ENCODE data around the gene PROZ.
A peak's percentile ranks its signal among the peaks of the same experiment; 100 is the strongest.

PROZ gene

GRCh38 chr13:113203507-113204377, 45.3 kb downstream of the PROZ start:
- DNase-seq (ENCODE audit: low read depth) = no peak
- TF ChIP-seq, protein P1, sequence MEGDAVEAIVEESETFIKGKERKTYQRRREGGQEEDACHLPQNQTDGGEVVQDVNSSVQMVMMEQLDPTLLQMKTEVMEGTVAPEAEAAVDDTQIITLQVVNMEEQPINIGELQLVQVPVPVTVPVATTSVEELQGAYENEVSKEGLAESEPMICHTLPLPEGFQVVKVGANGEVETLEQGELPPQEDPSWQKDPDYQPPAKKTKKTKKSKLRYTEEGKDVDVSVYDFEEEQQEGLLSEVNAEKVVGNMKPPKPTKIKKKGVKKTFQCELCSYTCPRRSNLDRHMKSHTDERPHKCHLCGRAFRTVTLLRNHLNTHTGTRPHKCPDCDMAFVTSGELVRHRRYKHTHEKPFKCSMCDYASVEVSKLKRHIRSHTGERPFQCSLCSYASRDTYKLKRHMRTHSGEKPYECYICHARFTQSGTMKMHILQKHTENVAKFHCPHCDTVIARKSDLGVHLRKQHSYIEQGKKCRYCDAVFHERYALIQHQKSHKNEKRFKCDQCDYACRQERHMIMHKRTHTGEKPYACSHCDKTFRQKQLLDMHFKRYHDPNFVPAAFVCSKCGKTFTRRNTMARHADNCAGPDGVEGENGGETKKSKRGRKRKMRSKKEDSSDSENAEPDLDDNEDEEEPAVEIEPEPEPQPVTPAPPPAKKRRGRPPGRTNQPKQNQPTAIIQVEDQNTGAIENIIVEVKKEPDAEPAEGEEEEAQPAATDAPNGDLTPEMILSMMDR (conservative IDR thresholded peaks at IDR 0.05; ENCODE audit: low read depth, low read length) = no peak
- H3K4me3 ChIP-seq (ENCODE audit: low read depth, low read length) = no peak overlapping the region

- DNase-seq (ENCODE audit: low read depth) = no peak
- TF ChIP-seq, protein P1 (conservative IDR thresholded peaks at IDR 0.05; ENCODE audit: low read depth, low read length) = no peak
- H3K4me3 ChIP-seq (ENCODE audit: low read depth, low read length) = no peak overlapping the region
Measured at GRCh38 chr13:113204378-113204734, 45.9 kb downstream of the PROZ start.

GRCh38 chr13:113205428-113205931, 47.0 kb downstream of the PROZ start:
- TF ChIP-seq, protein P1 (conservative IDR thresholded peaks at IDR 0.05; ENCODE audit: low read depth, low read length) = no peak
- H3K4me3 ChIP-seq (ENCODE audit: low read depth, low read length) = no peak overlapping the region
- peak; percentile 53 for DNase-seq (ENCODE audit: low read depth)

GRCh38 chr13:113207460-113207859, 49.0 kb downstream of the PROZ start:
- no peak for DNase-seq (ENCODE audit: low read depth)
- peak overlapping the region; percentile 89 for H3K4me3 ChIP-seq (ENCODE audit: low read depth, low read length)
- TF ChIP-seq, protein P1 (conservative IDR thresholded peaks at IDR 0.05; ENCODE audit: low read depth, low read length) = no peak

DNA sequence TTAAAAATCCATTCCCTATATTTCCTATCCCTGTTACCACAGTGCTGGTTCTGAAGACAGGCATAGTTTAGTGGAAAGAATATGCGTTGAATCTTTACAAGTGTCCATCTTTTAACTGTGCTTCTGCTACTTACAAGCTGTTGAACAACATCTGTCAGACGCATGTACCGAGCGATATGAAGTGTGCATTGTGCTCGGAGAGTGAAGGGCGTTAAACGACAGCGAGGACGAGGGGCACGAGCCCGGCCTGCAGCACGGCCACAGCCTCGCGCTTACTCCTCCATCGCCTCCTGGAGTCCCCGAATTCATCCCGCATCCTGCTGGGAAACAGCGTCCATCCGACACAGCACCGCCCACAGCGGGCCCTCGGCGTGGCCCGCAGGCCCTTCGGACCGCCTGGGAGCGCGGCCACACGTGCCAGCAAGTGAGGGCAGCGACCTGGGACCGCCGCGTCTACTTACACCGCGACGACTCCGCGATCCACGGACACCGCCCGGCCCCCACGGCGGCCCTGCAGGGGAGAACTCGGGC, 49.5 kb downstream of the PROZ start:
- peak overlapping the region; percentile 89 for H3K4me3 ChIP-seq (ENCODE audit: low read depth, low read length)
- DNase-seq (ENCODE audit: low read depth) = peak; percentile 63
- TF ChIP-seq, protein P1 (conservative IDR thresholded peaks at IDR 0.05; ENCODE audit: low read depth, low read length) = peak; percentile 18

DNA sequence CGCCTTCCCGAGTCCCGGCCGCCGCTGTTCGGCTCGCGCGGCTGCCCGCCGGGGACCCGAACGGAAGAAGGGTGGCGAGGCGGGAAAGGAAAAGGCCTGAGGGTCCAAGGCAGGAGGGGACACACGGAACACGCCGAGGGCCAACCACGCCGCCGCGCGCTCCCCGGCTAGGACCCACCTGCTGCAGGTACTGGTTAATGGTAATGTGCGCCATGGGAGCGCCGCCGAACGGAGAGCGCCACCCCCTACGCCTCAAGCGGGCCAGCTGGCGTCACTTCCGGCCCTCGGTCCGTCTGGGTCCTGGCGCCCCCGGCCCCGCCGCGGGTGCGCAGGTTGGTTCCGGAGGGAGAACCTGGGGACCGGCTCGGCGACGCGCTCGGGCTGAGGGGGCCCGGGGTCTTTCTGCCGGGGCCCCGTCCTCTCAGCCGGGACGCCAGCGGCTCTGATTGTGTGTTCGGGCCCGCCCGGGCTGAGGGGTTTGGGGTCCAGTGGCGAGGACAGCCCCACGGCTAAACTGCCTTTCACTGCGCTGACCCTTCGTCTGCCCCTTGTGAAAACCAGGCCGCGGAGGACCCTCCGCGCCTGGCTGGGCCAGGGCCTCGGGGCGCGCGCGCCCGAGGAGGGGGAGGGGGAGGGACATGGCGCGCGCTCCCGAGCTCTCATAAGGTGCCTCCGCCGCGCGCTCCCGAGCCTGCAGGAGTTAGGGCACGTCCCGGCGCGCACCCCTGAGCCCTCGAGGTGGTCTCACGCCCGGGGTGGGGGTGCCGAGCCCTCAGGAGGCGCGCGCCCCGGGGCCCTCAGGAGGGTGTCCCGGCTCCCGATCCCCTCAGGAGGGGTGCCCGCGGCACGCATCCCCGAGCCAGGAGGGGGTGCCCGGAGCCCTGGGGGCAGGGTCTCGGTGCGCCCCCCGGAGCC, 50.2 kb downstream of the PROZ start, which contains the start of gene PCID2:
Gene PCID2 (minus strand): TSS at position 249 of the 915 bp plus-strand sequence. CDS start 35 bp downstream, at position 214.
- DNase-seq (ENCODE audit: low read depth) = peak; percentile 91
- H3K4me3 ChIP-seq (ENCODE audit: low read depth, low read length) = peak within 1 kb of the TSS; percentile 89
- TF ChIP-seq, protein P1 (conservative IDR thresholded peaks at IDR 0.05; ENCODE audit: low read depth, low read length) = no peak
